Upper lobe of left lung (tissue), 6 donors: ENCODE data around the gene HPCA. TPM values are rescaled to one million over a fixed set of nuclear protein-coding genes. Genes with fewer than 3 reads are reported as not detected.

Experiments used
- ATAC-seq, 2 donors: fragments of 200-7000 bp; cut with Tn5 transposase; one replicate each; pipeline ENCODE4 v1.9.1; 2022; ENCODE audit warnings: mild to moderate bottlenecking in 2 of 2, moderate library complexity in 2 of 2; ENCODE audit not compliant: low FRiP score in 2 of 2
- DNase-seq, 2 donors: peaks; one replicate each; pipeline ENCODE4 v3.0.0-alpha.2; 2019 to 2020
- H3K27ac ChIP-seq, 4 donors: fragments of 200-600 bp; sonication (generic); one replicate each; pipeline ENCODE4 v1.5.1; 2016 to 2019
- H3K27me3 ChIP-seq, 4 donors: fragments of 200-600 bp; sonication (generic); one replicate each; pipeline ENCODE4 v1.5.1; 2017 to 2019
- H3K36me3 ChIP-seq, 4 donors: fragments of 200-600 bp; sonication (generic); one replicate each; pipeline ENCODE4 v1.5.1; 2016 to 2019
- H3K4me1 ChIP-seq, 4 donors: fragments of 200-600 bp; sonication (generic); one replicate each; pipeline ENCODE4 v1.5.1; 2018 to 2019
- H3K4me3 ChIP-seq, 4 donors: fragments of 200-600 bp; sonication (generic); one replicate each; pipeline ENCODE4 v1.5.1; 2017 to 2019; ENCODE audit warnings: mild to moderate bottlenecking in 2 of 4, moderate library complexity in 1 of 4
- H3K9me3 ChIP-seq, 4 donors: fragments of 200-600 bp; sonication (generic); one replicate each; pipeline ENCODE4 v1.5.1; 2018 to 2019
- EP300 ChIP-seq, 4 donors: sonication (generic); formaldehyde crosslinking; IDR thresholded peaks; one replicate each; pipeline ENCODE4 v1.5.1; 2017; ENCODE audit warnings: antibody characterized with exemption in 4 of 4, control low read depth in 2 of 4
- POLR2A ChIP-seq, 4 donors: fragments of 450-650 bp; IDR thresholded peaks; one replicate each; pipeline ENCODE4 v1.5.1; 2016 to 2017; ENCODE audit warnings: antibody characterized with exemption in 4 of 4, mild to moderate bottlenecking in 2 of 4
- POLR2AphosphoS5 ChIP-seq, 2 donors: sonication (generic); formaldehyde crosslinking; IDR thresholded peaks; one replicate each; pipeline ENCODE4 v1.5.1; 2017; ENCODE audit warnings: antibody characterized with exemption in 2 of 2
- WGBS, 2 donors: methylation state at CpG; one replicate each; pipeline ENCODE4 v1.1.5; 2017 to 2018; 5-methylcytosine and 5-hydroxymethylcytosine counted together
- total RNA-seq, 6 donors: library from RNA; depleted of rRNA in 4 of 6; stranded (reverse); fragments of >200 nt in 4 of 6; gene quantifications; one replicate each; pipeline versions ENCODE4 v1.1.0 to v1.2.1, GENCODE V29; 2016 to 2021
- TF ChIP-seq, protein P1 (sequence below), 6 experiments: fragments of 450-650 bp in 4 of 6; fragments of 200-600 bp in 2 of 6; sonication (generic) in 2 of 6; IDR thresholded peaks; one replicate each; pipeline ENCODE4 v1.5.1; 2016 to 2019; ENCODE audit warnings: antibody characterized with exemption in 6 of 6
- donor health status: DM: no; HTN: no; CAD: no; lungs with moderate emphysema.
- donor health status: DM: no; HTN: yes; CAD: no; lungs with severe emphysema.

Gene HPCA
- total RNA-seq, 6 donors from 2014 or later, result not detected

DNA sequence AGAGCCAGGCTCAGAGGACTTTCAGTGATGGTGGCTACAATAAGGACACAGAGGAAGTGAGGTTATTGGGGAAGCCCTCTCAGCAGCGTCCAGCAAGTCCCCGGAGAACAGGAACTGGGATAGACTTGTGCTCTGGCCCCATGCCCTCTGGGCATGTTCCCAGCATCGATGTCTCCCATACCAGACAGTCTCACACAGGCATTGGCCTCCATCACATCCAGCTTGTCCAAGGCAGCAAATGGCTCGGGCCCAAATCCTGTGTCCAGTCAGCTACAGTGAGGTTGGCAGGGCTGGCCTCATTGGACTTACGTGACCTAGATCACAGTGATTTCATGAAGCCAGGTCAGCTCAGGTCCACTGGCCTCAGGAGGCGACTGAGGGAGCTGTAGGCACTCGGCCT, 34.5 kb downstream of the HPCA start:
- ATAC-seq (peak in 1 of 2 donors; percentile 62), DNase-seq (no peak)
- H3K27me3 ChIP-seq, result peaks cover 0 to 10% (median 2%) of the 10 kb centered on the region in 4 donors
- WGBS, 2 donors, result 73 to 75% methylated on average over 3 to 7 of the region's 7 CpGs
- peaks cover 4 to 16% (median 13%) of the 10 kb centered on the region in 4 donors for H3K4me1 ChIP-seq
- H3K9me3 ChIP-seq, result no peaks in the 10 kb centered on the region
- no peaks in the 10 kb centered on the region for H3K36me3 ChIP-seq
- H3K4me3 ChIP-seq, result no peak overlapping the region
- TF ChIP-seq POLR2A (IDR thresholded peaks at IDR 0.05) (no peak), POLR2AphosphoS5 (IDR thresholded peaks at IDR 0.05) (no peak), EP300 (IDR thresholded peaks at IDR 0.05) (no peak)
- TF ChIP-seq, protein P1, sequence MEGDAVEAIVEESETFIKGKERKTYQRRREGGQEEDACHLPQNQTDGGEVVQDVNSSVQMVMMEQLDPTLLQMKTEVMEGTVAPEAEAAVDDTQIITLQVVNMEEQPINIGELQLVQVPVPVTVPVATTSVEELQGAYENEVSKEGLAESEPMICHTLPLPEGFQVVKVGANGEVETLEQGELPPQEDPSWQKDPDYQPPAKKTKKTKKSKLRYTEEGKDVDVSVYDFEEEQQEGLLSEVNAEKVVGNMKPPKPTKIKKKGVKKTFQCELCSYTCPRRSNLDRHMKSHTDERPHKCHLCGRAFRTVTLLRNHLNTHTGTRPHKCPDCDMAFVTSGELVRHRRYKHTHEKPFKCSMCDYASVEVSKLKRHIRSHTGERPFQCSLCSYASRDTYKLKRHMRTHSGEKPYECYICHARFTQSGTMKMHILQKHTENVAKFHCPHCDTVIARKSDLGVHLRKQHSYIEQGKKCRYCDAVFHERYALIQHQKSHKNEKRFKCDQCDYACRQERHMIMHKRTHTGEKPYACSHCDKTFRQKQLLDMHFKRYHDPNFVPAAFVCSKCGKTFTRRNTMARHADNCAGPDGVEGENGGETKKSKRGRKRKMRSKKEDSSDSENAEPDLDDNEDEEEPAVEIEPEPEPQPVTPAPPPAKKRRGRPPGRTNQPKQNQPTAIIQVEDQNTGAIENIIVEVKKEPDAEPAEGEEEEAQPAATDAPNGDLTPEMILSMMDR (IDR thresholded peaks at IDR 0.05), result no peak
- H3K27ac ChIP-seq, result no peak overlapping the region

DNA sequence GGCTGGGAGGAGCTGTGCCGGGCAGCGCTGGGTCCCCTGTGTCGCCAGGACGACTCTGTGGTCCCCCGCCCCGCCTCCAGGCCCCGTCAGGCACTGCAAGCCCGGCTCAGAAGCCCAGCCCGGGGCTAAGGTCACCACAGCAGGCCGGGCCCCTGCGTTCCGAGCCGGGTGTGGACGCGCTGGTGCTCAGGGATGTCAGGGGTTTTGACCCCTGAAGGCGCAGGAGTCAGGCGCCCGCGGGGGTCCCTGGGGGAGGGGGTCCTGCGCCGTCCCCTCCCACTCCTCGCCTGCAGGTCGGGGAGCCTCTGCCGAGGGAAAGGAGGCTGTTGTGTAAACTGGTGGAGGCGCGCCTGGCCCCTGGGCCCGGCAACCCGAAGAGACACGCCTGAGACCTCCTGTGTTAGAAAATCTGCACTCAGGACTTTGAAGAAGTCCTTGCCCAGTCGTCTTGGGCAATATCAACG, 38.6 kb downstream of the HPCA start:
- no peak overlapping the region for H3K27ac ChIP-seq
- peaks cover 0 to 10% (median 2%) of the 10 kb centered on the region in 4 donors for H3K27me3 ChIP-seq
- H3K4me1 ChIP-seq, result peaks cover 8 to 17% (median 16%) of the 10 kb centered on the region in 4 donors
- peak; percentile 38 to 56 for ATAC-seq
- H3K9me3 ChIP-seq, result no peaks in the 10 kb centered on the region
- 18 to 26% methylated on average over 11 to 25 of the region's 31 CpGs for WGBS, 2 donors
- peak overlapping the region in 2 of 4 donors; percentile 18 to 32 for H3K4me3 ChIP-seq
- DNase-seq, result peak in 1 of 2 donors; percentile 85
- H3K36me3 ChIP-seq, result no peaks in the 10 kb centered on the region
- TF ChIP-seq, protein P1 (IDR thresholded peaks at IDR 0.05), result peak in 2 of 6 experiments; percentile 15 to 20
- TF ChIP-seq EP300 (IDR thresholded peaks at IDR 0.05), result no peak
- TF ChIP-seq POLR2A (IDR thresholded peaks at IDR 0.05), result no peak
- TF ChIP-seq POLR2AphosphoS5 (IDR thresholded peaks at IDR 0.05), result no peak

DNA sequence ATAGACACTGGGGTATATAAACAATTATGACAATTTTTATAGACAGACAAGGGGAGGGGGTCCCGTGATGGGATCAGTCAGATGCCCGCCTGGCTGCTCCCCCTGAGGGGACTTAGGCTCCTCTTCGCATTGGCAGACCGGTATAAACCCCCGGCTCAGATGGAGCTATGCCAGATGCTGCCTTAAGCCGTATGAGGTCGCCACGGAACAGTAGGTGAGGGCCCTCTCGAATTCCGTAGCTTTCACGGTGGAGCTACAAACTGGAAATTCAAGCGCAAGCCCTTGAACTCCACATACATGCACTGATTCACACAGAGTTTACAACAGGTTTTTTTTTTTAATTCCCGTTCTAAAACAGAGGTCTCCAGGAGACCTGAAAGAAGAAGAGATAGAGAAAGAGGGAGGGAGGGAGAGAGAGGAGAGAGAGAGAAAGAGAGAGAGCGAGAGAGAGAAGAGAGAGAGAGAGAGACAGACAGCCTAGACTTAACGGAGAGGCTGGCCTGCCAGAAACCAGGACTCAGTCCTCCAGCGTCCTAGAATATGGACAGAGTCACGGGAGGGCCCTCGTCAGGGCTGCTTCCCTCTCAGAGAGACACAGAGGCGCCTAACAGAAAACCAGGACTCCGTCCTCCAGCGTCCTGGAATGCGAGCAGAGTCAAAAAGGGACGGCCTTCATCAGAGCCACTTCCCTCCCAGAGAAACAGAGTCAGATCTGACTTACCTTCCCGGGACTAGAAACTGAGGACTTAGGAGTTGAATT, 39.3 kb downstream of the HPCA start:
- DNase-seq, result peak in 1 of 2 donors; percentile 61
- 13 to 17% methylated on average over 24 of the region's 24 CpGs for WGBS, 2 donors

DNA sequence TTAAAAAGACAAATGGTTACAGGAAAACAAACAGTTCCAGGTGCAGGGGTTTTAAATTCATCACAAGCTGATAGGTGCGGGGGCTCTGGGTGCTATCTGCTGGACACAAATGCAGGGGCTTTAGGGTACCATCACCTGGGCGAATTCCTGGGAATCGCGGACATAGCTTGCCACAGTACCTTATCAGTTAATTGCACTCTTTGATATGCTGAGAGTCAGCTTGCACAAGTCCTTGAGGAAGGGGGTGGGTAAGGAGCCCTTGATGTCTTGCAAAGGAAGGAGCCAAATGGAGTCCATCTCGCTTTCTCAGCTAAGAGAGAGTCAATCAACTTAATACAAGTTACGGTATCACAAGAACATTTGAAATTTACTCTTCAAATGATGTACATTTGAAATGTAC, 40.3 kb downstream of the HPCA start:
- H3K27me3 ChIP-seq, result peaks cover 0 to 10% (median 2%) of the 10 kb centered on the region in 4 donors
- no peaks in the 10 kb centered on the region for H3K9me3 ChIP-seq
- 62 to 64% methylated on average over 6 of the region's 6 CpGs for WGBS, 2 donors
- no peak overlapping the region for H3K4me3 ChIP-seq
- H3K4me1 ChIP-seq, result peaks cover 8 to 17% (median 16%) of the 10 kb centered on the region in 4 donors
- TF ChIP-seq, protein P1 (IDR thresholded peaks at IDR 0.05), result no peak
- TF ChIP-seq POLR2A (IDR thresholded peaks at IDR 0.05) (no peak), EP300 (IDR thresholded peaks at IDR 0.05) (no peak), POLR2AphosphoS5 (IDR thresholded peaks at IDR 0.05) (no peak)
- DNase-seq, result peak in 1 of 2 donors; percentile 51
- ATAC-seq, result no peak
- H3K36me3 ChIP-seq, result no peaks in the 10 kb centered on the region
- no peak overlapping the region for H3K27ac ChIP-seq

More for the DNA sequence above, 39.3 kb downstream of the HPCA start:
- TF ChIP-seq EP300 (IDR thresholded peaks at IDR 0.05), result no peak
- no peak overlapping the region for H3K27ac ChIP-seq
- peaks cover 0 to 10% (median 2%) of the 10 kb centered on the region in 4 donors for H3K27me3 ChIP-seq
- peak overlapping the region in 2 of 4 donors; percentile 18 to 32 for H3K4me3 ChIP-seq
- no peaks in the 10 kb centered on the region for H3K36me3 ChIP-seq
- ATAC-seq, result peak; percentile 63 to 79
- no peaks in the 10 kb centered on the region for H3K9me3 ChIP-seq
- peaks cover 8 to 17% (median 16%) of the 10 kb centered on the region in 4 donors for H3K4me1 ChIP-seq

DNA sequence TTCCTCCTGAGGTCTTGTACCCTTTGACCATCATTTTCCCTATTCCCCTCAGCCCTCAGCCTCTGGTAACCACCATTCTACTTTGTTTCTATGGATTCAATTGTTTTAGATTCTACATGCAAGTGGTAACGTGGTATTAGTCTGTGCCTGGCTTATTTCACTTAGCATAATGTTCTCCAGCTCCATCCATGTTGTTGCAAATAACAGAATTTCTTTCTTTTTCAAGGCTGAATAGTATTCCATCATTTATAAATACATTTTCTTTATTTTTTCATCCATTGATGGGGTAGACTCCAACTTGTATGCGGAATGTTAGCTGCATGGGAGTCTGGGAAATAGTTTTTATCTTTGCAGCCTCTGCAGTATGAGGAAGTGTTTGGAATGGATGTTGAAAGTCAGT, 41.1 kb downstream of the HPCA start:
- Histone ChIP-seq H3K9me3 (no peaks in the 10 kb centered on the region), H3K4me1 (peaks cover 8 to 17% (median 16%) of the 10 kb centered on the region in 4 donors), H3K36me3 (no peaks in the 10 kb centered on the region), H3K4me3 (no peak overlapping the region), H3K27ac (no peak overlapping the region), H3K27me3 (peaks cover 0 to 10% (median 2%) of the 10 kb centered on the region in 4 donors)
- 96 to 98% methylated on average over 2 of the region's 2 CpGs for WGBS, 2 donors
- TF ChIP-seq POLR2A (IDR thresholded peaks at IDR 0.05) (no peak), POLR2AphosphoS5 (IDR thresholded peaks at IDR 0.05) (no peak), EP300 (IDR thresholded peaks at IDR 0.05) (no peak)
- no peak for ATAC-seq
- no peak for DNase-seq
